Thyroid gland (tissue), 4 donors: Measurements from ENCODE around the gene FAM228A. TPM values are rescaled to one million over a fixed set of nuclear protein-coding genes. Genes with fewer than 3 reads are reported as not detected.

Experiments
- DNase-seq, 2 donors: peaks; one replicate each; pipeline ENCODE4 v3.0.0-alpha.2; 2019
- H3K27ac ChIP-seq, 3 donors: fragments of 200-600 bp; sonication (generic); 1 replicate in 2 of 3; 2 replicates in 1 of 3; pipeline ENCODE4 v1.5.1; 2016 to 2019; ENCODE audit warnings: mild to moderate bottlenecking in 1 of 3, moderate library complexity in 1 of 3
- H3K27me3 ChIP-seq: fragments of 200-600 bp; sonication (generic); one replicate; pipeline ENCODE4 v1.5.1; 2019
- H3K36me3 ChIP-seq, 2 donors: fragments of 200-600 bp; sonication (generic); one replicate each; pipeline ENCODE4 v1.5.1; 2016 to 2019
- H3K4me1 ChIP-seq, 2 donors: fragments of 200-600 bp; sonication (generic); one replicate each; pipeline ENCODE4 v1.5.1; 2017 to 2019
- H3K4me3 ChIP-seq, 3 donors: fragments of 200-600 bp; sonication (generic); replicated peaks in 1 of 3; 1 replicate in 2 of 3; 2 replicates in 1 of 3; pipeline ENCODE4 v1.5.1; 2016; ENCODE audit warnings: mild to moderate bottlenecking in 1 of 3
- H3K9me3 ChIP-seq: fragments of 200-600 bp; sonication (generic); one replicate; pipeline ENCODE4 v1.5.1; 2017
- CTCF ChIP-seq, 6 experiments: fragments of 200-600 bp in 3 of 6; fragments of 450-650 bp in 3 of 6; sonication (generic) in 3 of 6; IDR thresholded peaks; one replicate each; pipeline ENCODE4 v1.5.1; 2016 to 2019; ENCODE audit warnings: antibody characterized with exemption in 6 of 6, mild to moderate bottlenecking in 2 of 6, inconsistent platforms in 1 of 6, moderate library complexity in 1 of 6
- POLR2A ChIP-seq, 2 donors: fragments of 450-650 bp; IDR thresholded peaks; one replicate each; pipeline ENCODE4 v1.6.1; 2017; ENCODE audit warnings: antibody characterized with exemption in 2 of 2, mild to moderate bottlenecking in 2 of 2, moderate library complexity in 1 of 2
- WGBS, 2 donors: methylation state at CpG; one replicate each; pipeline ENCODE4 v1.1.5; 2017; 5-methylcytosine and 5-hydroxymethylcytosine counted together
- intact Hi-C: fragments of 100-400 bp; cut with DNase I; formaldehyde crosslinking; loops from one replicate; pipeline ENCODE4 v1.15.1; 2023
- total RNA-seq, 4 donors: library from RNA; depleted of rRNA; stranded (reverse); fragments of >200 nt; gene quantifications; one replicate each; pipeline ENCODE4 v1.2.3, GENCODE V29; 2016

The FAM228A gene
- total RNA-seq, 4 donors from 2014 or later = 1.3 to 2.0 (median 1.8) TPM

GRCh38 chr2:24239553-24239952, 64.7 kb downstream of the FAM228A start:
- Histone ChIP-seq H3K4me3 (no peak overlapping the region), H3K36me3 (peaks cover 3 to 7% of the 10 kb centered on the region in 2 donors), H3K4me1 (no peaks in the 10 kb centered on the region), H3K27me3 (no peaks in the 10 kb centered on the region), H3K27ac (no peak overlapping the region), H3K9me3 (no peaks in the 10 kb centered on the region)
- 97% methylated on average over 1 of the region's 1 CpG for WGBS, 2 donors
- TF ChIP-seq POLR2A (IDR thresholded peaks at IDR 0.05) (no peak), CTCF (IDR thresholded peaks at IDR 0.05) (no peak)
- no peak for DNase-seq
- intact Hi-C loops = no loop called here

Other genes with a start within 250 kb of the FAM228A start
- gene ATAD2B, start 247.9 kb upstream of the FAM228A start, total RNA-seq = 10 to 100 TPM; 32.8 to 49.3 (median 37.3) TPM
- 10 to 100 TPM; 10.7 to 14.9 (median 13.7) TPM for gene UBXN2A, start 234.6 kb upstream of the FAM228A start, total RNA-seq
- not detected for gene MFSD2B, start 165.0 kb upstream of the FAM228A start, total RNA-seq
- 1 to 10 TPM; 3.0 to 6.0 (median 4.6) TPM for gene WDCP, start 127.7 kb upstream of the FAM228A start, total RNA-seq
- 10 to 100 TPM in 1 of 4 donors, 1 to 10 TPM in 3; 5.8 to 15.5 (median 6.4) TPM for gene FKBP1B, start 125.3 kb upstream of the FAM228A start, total RNA-seq
- 100 to 1,000 TPM in 2 of 4 donors, 10 to 100 TPM in 2; 86.1 to 157 (median 110) TPM for gene SF3B6, start 98.7 kb upstream of the FAM228A start, total RNA-seq
- 10 to 100 TPM; 14.5 to 38.4 (median 31.0) TPM for gene TP53I3, start 90.2 kb upstream of the FAM228A start, total RNA-seq
- 1 to 10 TPM in 3 of 4 donors, not detected in 1; 1.0 to 3.5 (median 2.0) TPM for gene PFN4, start 51.7 kb upstream of the FAM228A start, total RNA-seq
- 10 to 100 TPM; 19.4 to 44.5 (median 22.1) TPM for gene FAM228B, start 51.6 kb upstream of the FAM228A start, total RNA-seq
- gene ITSN2, start 185.5 kb downstream of the FAM228A start, total RNA-seq = 100 to 1,000 TPM; 107 to 198 (median 116) TPM